Mammary epithelial cell (primary cell): ENCODE measurements around the gene B4GALNT3.

Source experiments
- CTCF ChIP-seq, 2 donors: IDR thresholded peaks in 1 of 2; conservative IDR thresholded peaks in 1 of 2; 2 replicates each; pipeline ENCODE4 v1.5.1; 2011 to 2012; ENCODE audit warnings: inconsistent platforms in 2 of 2, low read length in 2 of 2, mild to moderate bottlenecking in 2 of 2, control low read depth in 1 of 2, low read depth in 1 of 2; ENCODE audit not compliant: insufficient read depth in 1 of 2; ENCODE audit errors: extremely low read depth in 1 of 2
- EZH2 ChIP-seq: IDR thresholded peaks from 2 replicates; pipeline ENCODE4 v1.6.1; 2012; ENCODE audit warnings: low read length, inconsistent platforms, borderline replicate concordance

GRCh38 chr12:565589-566105, 105.9 kb downstream of the B4GALNT3 start:
- TF ChIP-seq CTCF (conservative IDR thresholded peaks at IDR 0.05 in 1 of 2, IDR thresholded peaks at IDR 0.05 in 1 of 2; ENCODE audit: extremely low read depth in 1 of 2, insufficient read depth in 1 of 2, low read depth in 1 of 2, low read length in 2 of 2) (no peak), EZH2 (no peak)
